GM21526 (cell line): ENCODE data around the gene ACBD6.

ENCODE experiments used
- ATAC-seq: cut with Tn5 transposase; IDR thresholded peaks from one replicate; pipeline ENCODE4 v1.9.1; 2021; ENCODE audit warnings: moderate library complexity; ENCODE audit not compliant: unreplicated experiment, low FRiP score

Gene ACBD6

DNA sequence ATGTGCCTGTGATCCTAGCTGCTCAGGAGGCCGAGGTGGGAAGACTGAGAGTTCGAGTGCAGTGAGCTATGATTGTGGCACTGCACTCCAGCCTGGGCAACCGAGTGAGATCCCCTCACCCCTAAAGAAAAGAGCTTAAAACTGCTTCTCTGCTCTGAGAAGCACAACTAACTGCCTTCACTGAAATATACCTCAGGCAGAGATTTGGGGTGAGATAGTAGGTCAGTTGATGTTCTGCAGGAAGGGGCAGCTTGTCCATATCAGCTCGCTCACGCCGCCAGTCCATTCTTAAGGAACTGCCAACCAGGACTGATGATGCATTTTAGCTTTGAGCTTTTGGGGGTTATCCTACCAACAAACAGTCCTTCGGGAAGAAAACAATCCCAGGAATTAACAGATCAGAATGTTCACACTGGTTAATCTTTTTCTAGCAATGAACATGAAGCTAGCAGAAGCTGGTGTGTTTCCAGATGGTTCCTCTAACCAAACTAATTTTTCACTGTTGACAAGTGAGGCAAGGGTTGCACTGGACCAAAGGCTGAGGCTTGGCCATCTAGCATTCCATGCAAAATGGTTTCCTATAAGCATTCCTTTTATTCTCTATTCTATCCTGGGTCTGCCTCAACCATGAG is 240.7 kb downstream of the ACBD6 start:
- ATAC-seq = no peak

DNA sequence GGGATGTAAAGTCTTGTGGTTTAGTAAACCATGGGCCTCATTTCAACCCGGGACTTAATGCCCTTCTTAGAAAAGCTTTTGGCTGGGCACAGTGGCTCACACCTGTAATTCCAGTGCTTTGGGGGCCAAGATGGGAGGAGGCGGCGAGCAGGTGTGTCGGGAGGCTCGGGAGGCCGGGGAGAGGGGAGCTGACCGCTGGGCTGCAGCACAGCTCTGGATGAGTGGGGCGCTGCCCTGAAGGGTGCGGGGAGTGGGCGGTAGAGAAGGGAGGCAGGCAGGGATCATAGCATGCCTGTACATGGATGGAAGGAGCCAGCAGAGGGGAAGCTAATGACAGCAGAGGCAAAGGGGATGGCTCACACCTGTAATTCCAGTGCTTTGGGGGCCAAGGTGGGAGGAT is 241.3 kb downstream of the ACBD6 start:
- ATAC-seq = no peak

- ATAC-seq = no peak
Measured at GRCh38 chr1:180260541-180260940, 241.8 kb downstream of the ACBD6 start.

GRCh38 chr1:180259431-180260338 is 242.7 kb downstream of the ACBD6 start:
- no peak for ATAC-seq

- ATAC-seq = no peak
Measured at GRCh38 chr1:180258935-180259334, 243.4 kb downstream of the ACBD6 start.

DNA sequence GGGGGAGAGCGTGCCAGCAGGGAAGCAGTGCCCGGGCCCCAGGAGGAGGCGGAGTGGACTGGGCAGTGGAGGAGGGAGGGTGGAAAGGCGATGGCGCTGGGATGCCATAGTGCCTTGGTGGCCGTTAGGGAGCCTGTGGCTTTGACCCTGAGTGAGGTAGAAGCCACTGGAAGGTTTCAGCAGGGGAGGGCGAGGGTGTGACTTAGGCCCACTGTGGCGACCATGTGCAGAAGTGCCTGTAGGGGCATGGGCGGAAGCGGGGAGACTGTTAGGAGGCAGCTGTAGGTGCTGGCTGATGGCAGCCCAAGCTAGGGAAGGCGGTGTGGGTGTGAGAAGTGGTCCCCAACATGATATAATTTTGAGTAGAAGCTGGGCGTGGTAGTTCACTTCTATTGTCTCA is 244.1 kb downstream of the ACBD6 start:
- ATAC-seq = no peak

DNA sequence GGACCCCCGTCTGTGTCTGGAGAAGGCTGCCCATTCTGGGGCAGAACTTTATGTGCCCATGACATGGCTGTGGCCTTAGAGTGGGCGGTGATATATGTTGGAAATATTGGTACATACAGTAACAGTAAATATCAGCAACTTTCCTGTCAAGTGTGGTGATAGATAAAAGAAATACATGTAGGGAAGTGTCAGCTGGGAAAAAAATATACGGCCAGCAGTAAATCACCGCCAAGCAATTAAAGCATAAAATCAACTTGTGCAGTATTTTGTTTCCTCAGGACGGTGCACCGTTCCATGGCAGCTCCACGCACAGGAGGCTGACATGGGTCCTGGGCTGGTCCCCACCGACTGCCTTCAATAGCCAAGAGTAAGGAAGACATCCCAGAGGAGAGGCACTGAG is 244.9 kb downstream of the ACBD6 start:
- ATAC-seq = no peak

DNA sequence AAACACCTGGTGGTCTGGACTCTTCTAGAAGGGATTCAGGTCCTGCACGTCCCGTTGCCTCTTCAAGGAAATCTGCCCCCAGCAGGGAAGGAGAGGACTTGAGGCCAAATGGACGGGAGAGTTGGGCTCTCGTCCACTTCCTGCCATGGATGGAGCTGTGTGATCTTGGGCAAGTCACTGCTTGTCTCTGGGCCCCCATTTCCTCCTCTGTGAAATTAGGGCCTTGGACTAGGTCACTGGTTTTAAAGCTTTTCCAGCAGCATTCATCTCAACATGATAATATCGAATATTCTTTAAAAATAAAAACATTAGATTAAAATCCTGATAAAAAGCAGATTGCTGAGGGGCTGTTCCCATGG is 245.4 kb downstream of the ACBD6 start:
- no peak for ATAC-seq

- ATAC-seq = no peak
Measured at GRCh38 chr1:180256341-180257027, 245.9 kb downstream of the ACBD6 start.

GRCh38 chr1:180255536-180256340 is 246.6 kb downstream of the ACBD6 start:
- ATAC-seq = no peak

DNA sequence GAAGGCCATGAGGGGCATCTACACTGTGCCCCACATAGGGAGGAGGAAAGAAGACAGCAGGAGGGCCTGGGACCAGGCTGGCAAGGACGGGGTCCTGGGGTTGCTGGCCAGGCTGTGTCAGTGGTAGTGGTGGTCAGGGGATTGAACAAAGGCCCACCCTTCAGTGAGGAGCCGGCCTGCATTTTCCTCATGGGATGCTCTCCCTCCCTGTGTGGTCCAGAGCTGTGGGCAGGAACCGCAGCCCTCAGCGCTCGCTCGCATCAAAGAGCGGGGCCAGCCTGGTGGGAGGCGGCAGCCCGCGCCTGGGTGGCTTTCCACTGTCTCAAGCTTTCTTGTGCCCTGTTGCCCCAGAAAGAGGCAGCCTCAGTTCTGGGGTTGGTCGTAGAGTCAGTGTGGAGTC is 247.5 kb downstream of the ACBD6 start:
- ATAC-seq = no peak

- ATAC-seq = no peak
Measured at GRCh38 chr1:180254496-180254819, 247.9 kb downstream of the ACBD6 start.

DNA sequence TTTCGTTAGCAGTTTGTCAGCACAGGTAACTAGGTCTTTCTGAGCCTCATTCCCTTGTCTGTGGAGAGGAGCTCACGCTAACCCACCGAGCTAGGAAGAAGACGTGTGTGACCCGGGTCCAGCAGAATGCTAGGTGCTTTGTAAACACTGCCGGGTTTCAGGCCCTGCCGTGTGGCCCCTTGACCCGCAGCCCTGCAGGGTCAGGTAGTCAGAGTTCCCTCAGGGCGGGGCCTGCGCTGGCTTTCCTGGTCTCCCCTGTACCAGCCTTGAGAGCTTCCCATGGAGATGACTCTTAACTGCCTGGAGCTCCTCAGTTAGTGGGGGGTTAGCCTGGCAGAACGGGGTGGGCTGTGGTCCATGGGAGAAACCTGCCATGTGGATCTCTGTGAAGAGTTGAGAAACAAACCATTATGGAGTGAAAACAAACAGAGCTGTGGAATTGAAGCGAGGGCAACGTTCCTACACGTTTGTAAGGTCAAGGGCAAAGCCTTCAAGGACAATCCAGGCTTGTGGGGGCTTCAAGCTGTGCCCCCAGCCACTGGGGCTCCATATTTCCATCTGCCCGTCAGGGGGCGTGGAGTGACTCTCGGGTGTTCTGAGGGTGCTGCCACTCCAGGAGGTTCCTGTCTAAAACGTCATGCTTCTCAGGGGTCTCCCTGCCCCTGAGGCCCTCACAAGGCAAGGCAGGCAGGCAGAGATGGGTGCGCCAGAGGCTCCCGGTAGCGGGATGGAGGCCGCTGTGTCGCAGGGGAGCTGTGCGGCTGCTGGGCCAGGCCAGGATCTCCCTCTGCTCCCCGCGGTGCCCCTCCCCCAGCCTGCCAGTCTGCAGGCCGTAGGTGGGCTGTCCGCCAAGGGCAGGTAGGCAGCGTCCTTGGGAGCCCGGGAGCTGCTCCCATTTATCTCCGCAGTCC is 248.5 kb downstream of the ACBD6 start:
- no peak for ATAC-seq

- ATAC-seq = peak; percentile 60
Measured at GRCh38 chr1:180252638-180253536, 249.5 kb downstream of the ACBD6 start.

GRCh38 chr1:180251526-180252305 is 250.7 kb downstream of the ACBD6 start:
- no peak for ATAC-seq

GRCh38 chr1:180250883-180251509 is 251.4 kb downstream of the ACBD6 start:
- no peak for ATAC-seq

DNA sequence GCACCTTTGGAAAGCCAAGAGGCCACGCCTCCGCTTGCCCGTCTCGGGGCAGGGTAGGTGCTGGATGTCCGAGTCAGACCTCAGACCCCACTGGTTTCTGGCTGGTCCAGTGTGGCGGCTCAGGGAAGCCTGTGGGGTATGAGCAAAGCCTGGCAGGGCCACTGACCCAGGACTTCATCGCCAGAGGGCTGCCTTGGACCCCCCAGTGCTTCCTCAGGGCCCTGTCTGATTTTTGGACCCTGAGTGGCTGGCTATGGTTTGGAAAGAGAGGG is 251.9 kb downstream of the ACBD6 start:
- ATAC-seq = no peak
